ENCODE data around the gene PCBP2. TPM values are rescaled to one million over a fixed set of nuclear protein-coding genes. Genes with fewer than 3 reads are reported as not detected.

The PCBP2 gene
- total RNA-seq, 1 donor from 2014 or later = 812 TPM

DNA sequence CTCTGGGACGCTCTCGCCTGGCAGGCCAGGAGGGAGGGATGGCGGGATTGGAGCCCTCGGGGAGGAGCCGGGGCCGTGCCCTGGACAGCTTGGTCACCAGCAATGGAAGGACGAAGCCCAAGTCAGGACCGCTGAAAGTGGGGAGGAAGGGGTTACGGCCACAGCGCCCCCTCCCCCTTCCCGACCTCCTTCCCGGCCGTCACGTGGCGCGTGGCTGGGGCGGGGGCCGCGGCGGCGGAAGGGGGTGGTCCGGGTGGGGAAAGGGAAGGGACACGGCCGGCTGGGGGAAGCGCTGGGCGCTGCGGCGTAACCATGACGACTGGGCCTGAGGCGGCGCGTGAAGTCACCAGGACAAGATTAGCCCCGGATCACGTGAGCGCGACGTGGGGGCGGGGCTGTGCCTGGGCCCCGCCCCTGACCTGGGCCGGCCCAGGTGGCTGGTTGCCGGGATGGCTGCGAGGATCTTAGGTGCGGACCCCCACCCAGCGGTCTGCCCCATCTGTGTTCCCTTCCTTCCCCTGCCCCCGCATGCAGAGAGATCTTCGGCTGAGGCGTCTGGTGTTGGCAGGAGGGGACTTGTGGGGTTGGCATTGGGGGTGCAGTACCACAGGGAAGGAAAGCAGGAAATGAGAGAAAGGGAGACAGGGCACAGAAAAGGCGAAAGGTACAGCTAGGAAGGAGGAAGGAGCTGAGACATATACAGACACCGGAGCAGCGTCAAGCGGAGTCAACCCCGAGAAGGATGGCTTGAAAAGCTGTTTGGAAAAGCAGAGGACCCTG, 41.1 kb downstream of the PCBP2 start:
- intact Hi-C loops (cut with micrococcal nuclease) = no loop called here

DNA sequence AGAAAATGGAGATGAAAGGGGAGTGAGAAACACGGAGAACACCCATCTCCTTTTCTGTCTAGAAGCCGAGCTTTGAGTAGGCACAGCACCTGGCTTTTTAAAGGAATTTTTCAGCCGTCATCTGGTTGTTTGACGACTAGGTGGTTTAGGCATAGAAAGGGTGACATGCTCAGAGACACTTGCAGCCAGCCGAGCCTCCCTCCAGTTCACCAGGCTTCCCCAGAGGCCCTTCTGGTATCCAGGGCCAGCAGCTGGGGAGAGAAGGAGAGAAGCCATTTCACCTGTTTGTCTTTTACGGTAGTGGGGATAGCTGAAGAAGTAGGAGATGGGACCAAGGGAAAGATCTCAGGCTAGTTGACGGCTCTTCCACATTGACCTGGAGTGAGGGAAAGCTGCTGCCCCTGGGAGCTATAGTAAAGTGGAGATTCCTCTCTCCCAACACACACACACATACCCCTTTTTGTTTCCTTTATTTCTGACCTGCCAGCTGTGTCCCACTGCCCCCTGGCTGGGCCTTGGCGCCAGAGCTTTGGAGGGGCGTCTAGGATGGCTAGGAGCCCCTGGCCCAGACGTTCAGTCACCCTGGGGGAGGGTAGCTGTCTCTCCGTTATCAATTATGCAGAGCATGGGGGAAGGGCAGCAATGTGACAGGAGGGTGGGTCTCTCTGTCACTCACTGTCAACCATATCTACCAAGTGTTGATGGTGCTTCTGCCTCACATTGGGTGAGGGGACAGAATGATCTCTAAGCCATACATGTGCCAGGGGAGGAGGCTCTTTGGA, 41.9 kb downstream of the PCBP2 start:
- intact Hi-C loops (cut with micrococcal nuclease) = no loop called here

DNA sequence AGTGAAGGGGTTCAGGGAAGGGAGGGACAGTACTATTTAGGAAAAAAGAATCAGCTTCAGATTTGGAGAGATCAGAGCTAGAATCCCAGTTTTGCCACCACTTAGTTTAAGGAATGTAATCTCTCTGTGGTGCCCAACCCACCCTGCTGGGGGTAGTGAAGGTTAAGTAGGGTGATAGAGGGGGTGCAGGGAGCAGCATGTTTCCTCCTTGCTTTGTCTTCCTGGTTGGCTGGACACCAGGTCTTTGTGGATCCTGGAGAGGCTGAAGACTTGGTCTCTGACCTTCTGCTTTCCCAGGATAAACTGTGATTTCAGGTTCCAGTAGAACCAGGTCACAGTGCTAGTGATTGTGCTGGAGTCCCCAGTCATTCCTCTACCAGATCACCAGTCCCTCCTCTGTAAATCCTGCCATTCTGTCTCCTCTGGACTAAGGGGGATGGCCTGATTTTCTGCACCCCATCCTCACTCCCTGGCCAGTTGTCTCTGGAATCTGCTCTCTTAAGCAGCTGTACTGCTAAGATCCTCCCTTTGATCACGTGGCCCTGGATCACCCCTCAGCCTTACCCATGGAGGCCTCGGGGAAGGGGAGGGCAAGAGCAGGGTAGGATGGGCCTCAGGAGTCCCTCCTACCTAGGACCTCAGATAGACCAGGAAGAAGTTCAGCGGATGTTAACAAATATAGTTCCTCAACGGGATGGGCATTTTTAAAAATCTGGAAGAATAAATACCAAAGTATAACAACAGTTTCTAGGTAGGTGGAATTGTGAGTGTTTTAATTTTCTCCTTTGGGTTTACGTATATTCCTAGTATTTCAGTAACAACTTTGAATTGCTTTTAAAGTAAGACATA, 44.2 kb downstream of the PCBP2 start:
- intact Hi-C loops (cut with micrococcal nuclease) = no loop called here

DNA sequence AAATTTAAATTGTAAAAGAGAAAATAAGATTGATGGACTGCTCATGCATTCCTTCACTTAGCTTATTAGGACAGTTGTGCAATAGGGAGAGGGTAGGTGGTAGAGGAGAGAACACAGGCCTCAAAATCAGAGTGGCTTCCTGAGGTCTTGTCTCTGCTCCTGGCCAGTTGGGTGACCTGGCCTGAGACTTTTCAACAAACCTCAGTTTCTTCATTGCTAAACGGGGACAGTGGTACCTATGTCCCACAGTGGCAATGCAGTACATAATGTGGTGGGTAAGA, 44.8 kb downstream of the PCBP2 start:
- intact Hi-C loops (cut with micrococcal nuclease) = no loop called here

DNA sequence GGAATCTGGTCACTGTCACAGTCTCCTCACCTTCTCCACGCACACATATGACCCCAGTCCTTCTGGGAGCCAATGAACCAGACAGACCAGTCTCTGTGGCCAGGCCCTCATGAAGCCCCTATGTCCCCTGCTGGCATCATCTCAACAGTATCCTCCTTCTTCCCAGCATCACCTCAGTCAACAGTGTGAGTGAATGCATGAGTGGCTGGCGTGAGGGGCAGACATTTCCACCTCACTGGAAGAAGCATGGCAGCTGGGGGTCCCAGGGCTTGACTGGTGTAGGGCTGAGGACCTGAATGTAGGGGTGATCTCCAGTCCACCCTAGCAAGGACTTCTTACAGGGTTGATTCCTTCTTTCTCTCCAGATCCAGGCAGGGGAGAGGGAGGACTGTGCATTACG, 45.6 kb downstream of the PCBP2 start:
- intact Hi-C loops (cut with micrococcal nuclease) = no loop called here

DNA sequence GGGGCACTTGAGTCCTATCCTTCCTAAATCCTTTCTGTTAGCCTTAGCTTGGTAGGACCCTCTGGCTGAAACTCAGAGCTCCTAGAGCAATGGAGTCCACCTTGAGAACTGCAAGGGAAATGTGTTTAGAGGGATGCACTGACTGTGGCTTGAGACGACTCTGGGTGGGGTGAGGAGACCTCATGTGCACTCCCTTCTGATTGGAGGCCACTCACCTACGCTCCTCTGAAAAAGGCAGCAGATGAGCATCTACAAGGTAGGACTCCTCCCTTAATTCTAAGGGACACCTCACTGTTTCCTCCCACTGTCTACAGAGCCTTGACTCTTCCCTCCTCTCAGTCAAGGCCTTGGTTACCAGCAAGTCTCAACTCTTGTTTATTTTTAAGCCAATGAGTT, 46.3 kb downstream of the PCBP2 start:
- intact Hi-C loops (cut with micrococcal nuclease) = no loop called here

DNA sequence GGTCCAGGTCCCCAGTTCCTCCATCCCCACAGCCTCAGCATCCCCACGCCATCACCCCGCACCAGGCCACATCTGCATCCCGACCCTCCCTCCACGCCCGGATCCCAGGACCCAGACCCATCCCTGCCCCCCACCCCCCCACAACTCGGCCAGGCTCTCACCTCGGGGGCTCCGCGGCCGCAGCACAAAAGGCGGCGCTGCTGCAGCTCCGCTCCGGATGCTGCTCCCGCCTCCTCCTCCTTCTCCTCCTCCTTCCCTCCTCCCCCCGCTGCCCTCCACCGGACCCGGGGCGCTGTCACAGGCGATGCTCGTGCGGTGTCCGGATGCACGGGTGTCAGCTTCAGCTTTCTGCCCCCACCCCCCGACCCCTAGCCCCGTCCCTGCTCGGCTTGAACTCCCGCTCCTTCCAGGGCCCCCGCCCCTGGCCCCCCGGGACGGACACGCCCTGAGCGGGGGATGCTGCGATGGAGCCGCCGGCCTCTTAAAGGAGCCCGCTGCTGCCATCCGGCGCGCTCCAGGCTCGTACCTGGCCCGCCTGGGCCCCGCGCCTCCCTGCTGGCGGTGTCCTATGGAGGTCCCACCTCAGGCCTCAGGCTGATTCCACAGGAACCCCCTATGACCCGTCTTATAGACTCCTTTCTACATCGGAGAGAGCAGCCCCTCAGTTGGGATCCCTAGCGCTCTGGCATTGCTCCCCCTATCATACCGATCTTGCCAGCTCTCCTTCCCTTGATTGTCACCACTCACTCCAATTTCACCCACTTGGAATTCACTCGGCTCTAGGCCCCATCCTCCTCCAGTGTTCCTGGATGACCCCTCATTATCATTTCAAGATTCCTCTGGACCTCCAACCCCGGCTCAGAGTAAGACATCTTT, 47.6 kb downstream of the PCBP2 start, which contains the start of gene MAP3K12:
Gene MAP3K12, minus strand, starts transcription at position 193 of the 876 bp plus-strand sequence. CDS start 12,067 bp downstream, outside the sequence.
- intact Hi-C loops (cut with micrococcal nuclease) = loop anchor here (1.0 to 2.0 kb wide), 7 partner anchors 9 to 493 kb away; partner anchors contain the start of genes AAAS, ATF7, EIF4B and PCBP2

DNA sequence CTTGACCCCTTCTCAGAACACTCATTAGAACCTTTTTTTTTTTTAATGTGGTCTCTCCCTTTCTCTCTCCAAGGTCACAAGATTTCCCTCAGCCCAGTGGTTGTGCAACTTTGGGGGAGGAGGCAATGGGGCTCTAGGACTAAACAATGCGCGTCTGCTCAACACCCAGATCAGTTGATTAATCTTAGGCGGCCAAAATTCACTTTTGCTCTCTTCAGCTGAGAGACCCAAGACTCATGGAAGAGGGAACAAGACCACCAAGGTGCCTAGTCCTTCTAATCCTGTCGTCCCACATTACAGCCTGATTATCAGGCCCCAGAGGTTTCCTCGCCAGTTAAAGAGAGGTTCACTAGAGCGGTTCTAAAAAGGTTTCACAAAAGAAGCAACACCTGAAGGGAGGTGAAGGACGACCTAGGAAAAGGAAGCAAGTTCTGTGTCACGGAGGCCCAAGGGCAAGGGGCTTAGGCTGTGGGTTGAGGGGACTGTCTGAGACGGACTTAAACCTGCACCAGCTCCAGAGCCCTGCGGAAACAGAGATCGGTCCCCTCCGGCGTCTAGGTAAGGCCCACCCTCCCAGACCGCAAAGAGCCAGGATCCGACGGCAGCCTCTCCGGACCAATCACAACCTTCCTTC, 48.4 kb downstream of the PCBP2 start:
- intact Hi-C loops (cut with micrococcal nuclease) = loop anchor here (1.0 to 2.0 kb wide), 7 partner anchors 8 to 493 kb away; partner anchors contain the start of genes AAAS, ATF7, EIF4B and PCBP2

DNA sequence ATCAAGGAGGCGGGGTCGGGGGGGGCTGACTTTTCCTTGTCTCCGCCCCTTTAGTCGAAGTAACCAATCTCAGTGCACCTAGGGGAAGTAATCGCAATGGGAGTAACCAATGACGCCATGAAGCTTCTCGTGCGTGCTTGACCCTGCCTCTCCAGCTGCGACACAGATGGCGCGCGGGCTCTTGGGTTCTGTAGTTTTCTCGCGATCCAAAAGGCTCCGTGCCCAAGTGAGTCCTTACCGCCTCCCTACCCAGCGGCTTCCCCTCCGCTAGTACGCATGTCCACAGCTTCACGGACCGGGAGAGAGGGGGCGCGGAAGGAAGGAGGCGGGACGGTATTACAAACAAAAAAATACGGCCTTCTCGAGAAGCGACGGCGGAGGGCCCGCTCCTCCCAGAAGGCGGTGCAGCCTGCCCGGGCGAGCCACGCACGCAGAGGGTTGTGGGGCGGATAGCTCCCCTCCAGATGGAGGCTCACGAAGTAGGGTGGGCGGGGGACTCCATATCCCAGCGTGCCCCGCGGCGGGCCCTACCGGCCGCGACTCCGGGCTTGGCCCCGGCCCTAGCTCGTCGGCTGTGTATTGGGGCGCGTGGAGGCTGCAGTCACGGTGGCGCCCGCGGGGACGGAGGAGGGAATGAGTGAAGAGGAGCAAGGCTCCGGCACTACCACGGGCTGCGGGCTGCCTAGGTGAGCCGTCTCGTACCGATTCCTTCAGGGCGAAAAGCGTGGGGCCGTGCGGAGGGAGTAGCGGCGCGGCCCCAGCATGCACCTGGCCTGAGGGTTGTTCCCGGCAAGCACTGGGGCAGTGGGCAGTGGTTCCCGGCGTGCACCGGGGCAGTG, 49.1 kb downstream of the PCBP2 start, which contains the start of gene TARBP2:
Gene TARBP2, plus strand, starts transcription at position 508 of the 839 bp plus-strand sequence. Its CDS starts 126 bp downstream, at position 634.
- intact Hi-C loops (cut with micrococcal nuclease) = loop anchor here (1.0 to 2.0 kb wide), 9 partner anchors 7 to 494 kb away; partner anchors contain the start of genes AAAS, ATF7, CALCOCO1 and EIF4B

DNA sequence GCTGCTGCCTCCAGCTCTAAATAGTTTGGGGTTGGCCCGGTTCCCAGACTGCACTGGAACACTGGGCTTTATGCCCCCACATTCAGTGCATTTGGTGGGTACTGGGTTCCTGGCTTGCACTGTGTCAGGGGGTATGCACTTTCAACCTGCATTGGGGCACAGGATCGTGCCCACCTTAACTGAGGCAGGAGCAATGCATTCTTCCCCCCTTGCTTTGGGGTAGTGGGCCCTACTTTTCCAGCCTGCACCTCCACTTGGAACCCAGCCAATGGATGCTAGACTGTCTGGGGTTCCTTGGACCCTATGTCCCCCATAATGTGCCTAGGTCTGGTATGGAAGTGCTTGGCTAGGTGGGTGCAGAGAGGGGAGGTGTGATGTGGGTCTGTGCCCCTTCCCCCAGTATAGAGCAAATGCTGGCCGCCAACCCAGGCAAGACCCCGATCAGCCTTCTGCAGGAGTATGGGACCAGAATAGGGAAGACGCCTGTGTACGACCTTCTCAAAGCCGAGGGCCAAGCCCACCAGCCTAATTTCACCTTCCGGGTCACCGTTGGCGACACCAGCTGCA, 49.8 kb downstream of the PCBP2 start:
- intact Hi-C loops (cut with micrococcal nuclease) = loop anchor here (1.0 to 2.0 kb wide), 6 partner anchors 121 to 495 kb away; partner anchors contain the start of genes AAAS, ATF7, CALCOCO1 and EIF4B

DNA sequence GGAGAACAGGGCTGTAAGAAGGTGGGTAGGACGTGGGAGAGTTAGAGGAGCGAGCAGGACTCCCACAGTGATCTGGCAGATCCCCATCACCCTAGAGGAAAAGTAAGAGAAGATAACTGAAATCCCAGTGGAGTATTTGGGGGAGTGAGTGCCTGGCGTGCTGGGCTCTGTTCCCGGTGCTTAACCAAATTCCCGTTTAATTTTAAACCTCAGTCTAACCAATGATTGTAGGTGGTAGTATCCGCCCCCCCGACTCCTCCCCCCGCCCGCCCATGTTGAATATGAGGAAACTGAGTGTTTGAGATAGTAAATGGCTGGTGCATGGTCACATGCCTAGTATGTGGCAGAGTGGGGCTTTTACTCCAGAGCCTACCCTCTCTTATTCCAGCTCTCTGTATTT, 50.4 kb downstream of the PCBP2 start:
- intact Hi-C loops (cut with micrococcal nuclease) = no loop called here

DNA sequence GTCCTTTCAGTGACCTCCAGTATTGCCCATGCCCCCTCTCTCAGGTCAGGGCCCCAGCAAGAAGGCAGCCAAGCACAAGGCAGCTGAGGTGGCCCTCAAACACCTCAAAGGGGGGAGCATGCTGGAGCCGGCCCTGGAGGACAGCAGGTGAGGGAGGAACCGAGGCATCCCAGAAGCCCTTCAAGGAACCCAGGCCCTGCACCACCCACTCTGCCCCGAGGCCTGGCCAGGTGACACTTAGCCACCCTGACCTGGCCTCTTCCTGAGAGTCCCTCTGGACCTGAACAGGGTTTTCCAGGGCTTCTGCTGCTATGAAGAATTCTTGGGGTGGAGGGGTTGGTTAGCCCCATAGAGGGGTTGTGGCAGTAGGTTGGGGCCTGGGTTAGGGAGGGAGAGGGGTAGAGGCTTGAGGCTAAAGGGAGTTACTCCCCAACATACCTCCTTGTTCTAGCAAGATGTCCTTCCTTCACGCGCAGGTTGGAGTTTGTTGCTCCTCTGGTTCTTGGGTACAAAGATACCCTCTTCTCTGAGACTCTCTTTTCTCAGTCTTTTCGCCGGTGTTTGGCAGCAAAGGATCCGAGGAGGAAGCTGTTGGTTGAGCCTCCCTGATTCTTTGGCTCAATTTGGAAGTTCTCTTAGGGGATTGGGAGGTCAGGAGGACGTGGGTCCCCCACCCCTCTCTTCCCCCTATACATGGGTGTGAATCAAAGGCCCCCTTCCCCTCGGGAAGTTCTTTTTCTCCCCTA, 51.3 kb downstream of the PCBP2 start:
- intact Hi-C loops (cut with micrococcal nuclease) = no loop called here

DNA sequence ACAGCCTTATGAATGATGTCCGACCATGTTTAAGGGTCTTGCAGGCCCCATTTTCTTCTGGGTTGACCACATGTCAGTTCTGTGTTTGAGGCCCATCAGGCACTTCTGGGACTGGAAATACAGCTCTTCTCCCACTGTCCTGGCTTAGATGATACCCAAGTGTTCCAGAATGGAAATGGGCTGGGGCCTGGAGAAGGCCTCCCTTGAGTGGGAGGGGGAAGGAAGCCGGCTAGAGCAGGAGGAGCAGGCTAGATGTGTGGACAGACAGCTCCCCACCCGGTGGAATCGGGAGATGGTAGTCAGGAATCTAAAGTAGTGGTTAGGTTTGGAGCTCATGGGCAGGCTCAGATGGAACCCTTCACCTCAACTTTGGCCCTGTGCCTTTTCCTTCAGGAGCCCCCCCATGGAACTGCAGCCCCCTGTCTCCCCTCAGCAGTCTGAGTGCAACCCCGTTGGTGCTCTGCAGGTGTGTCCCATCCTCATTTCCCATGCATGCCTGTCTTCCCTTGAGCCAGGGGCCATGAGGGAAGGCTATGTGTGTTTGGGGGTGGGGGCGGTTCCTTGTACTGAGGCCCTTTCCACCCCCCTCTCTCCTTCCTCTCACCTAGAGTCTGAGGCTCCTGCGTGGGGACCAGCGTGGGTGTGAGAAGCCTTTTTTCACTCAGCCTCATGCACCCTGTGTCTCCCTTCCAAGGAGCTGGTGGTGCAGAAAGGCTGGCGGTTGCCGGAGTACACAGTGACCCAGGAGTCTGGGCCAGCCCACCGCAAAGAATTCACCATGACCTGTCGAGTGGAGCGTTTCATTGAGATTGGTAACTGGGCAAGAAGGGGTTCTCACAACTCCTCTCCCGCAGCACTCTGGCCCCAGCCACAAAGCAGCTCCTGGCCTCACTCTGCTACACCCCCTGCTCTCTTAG, 52.4 kb downstream of the PCBP2 start:
- intact Hi-C loops (cut with micrococcal nuclease) = no loop called here

DNA sequence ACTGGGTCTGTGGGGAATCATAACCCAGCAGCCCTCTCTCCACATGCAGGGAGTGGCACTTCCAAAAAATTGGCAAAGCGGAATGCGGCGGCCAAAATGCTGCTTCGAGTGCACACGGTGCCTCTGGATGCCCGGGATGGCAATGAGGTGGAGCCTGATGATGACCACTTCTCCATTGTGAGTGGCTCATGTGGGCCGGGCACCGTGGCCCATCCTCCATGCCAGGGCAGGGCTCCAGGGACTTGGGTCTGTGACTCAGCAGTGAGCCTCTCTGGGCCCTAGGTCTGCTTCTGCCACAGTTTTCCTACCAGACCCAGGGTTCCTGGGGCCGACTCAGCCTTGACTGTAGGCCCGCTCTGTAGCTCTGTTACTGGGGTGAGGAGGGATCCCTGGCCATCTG, 53.2 kb downstream of the PCBP2 start:
- intact Hi-C loops (cut with micrococcal nuclease) = no loop called here

DNA sequence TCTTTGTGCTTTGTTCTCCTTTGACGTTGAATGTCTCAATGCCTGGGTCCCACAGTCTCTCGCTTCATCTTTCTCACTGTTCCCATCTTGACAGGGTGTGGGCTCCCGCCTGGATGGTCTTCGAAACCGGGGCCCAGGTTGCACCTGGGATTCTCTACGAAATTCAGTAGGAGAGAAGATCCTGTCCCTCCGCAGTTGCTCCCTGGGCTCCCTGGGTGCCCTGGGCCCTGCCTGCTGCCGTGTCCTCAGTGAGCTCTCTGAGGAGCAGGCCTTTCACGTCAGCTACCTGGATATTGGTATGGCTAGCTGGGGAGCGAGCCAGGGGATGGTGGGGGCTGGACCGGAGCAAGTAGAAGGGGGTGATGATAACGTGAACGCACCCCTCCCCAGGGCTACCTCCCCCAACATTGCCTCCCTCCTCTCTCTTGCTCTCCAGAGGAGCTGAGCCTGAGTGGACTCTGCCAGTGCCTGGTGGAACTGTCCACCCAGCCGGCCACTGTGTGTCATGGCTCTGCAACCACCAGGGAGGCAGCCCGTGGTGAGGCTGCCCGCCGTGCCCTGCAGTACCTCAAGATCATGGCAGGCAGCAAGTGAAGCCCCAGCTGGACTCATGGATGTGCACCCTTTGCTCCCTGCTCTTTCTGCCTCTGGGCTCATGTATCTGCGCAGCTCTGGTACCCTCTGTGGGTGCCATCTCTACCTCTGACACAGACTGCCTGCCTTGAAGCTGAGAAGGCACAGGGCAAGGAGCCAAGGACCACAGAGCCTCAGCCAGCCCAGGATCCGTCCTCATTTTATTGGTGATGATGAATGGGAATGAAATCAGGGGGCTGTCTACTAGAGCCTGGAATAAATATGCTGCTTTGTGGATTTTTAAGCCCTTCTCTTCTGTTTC, 53.9 kb downstream of the PCBP2 start:
- intact Hi-C loops (cut with micrococcal nuclease) = no loop called here

DNA sequence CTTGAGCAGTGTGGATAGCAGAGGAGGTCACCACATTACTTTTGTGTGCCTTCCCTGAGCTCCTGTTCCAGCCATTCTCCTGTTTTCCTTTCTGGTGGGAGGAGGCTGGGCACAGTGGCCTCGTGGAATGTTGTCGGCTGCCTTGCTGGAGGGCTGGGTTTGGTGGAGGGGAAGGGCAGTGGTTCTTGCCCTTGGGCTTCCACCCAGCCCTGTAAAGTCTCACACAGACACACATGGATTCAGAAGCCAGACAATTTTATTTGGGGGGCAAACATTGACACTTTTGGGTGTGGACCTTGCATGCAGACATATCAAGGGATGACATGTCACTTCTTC, 54.5 kb downstream of the PCBP2 start:
- intact Hi-C loops (cut with micrococcal nuclease) = no loop called here
